ENCODE data around the gene EEFSEC. TPM values are rescaled to one million over a fixed set of nuclear protein-coding genes. Genes with fewer than 3 reads are reported as not detected.

EEFSEC gene
- total RNA-seq, 1 experiment from 2014 or later = 15.4 TPM

GRCh38 chr3:128390867-128391266 is 237.6 kb downstream of the EEFSEC start:
- BruUV-seq (replicated peaks) = no TSS peak
- H3K4me3 ChIP-seq (ENCODE audit: low read depth in 2 of 2, low read length in 2 of 2) = no peak overlapping the region
- CTCF ChIA-PET = no interaction called here
- ATAC-seq (no peak), DNase-seq (ENCODE audit: low read depth, low spot score) (no peak)
- POLR2A ChIA-PET = no interaction called here
- peaks cover 11% of the 10 kb centered on the region for H3K4me1 ChIP-seq (ENCODE audit: control insufficient read depth, insufficient read depth, low read length)
- no peaks in the 10 kb centered on the region for H3K36me3 ChIP-seq (ENCODE audit: control insufficient read depth, insufficient read depth, low read length)
- H3K27me3 ChIP-seq (ENCODE audit: control insufficient read depth, insufficient read depth, low read length) = no peaks in the 10 kb centered on the region
- in situ Hi-C loops (cut with HindIII; ENCODE audit: low pct_unique_long_range_greater_than_20kb, low sequenced_read_pairs) = no loop called here
- H3K9me3 ChIP-seq (ENCODE audit: control insufficient read depth, insufficient read depth, low read depth, low read length) = no peaks in the 10 kb centered on the region
- TF ChIP-seq POLR2AphosphoS5 (IDR thresholded peaks at IDR 0.05; ENCODE audit: low read depth, low read length) = no peak
- intact Hi-C loops (cut with micrococcal nuclease; ENCODE audit: unreplicated experiment) = no loop called here
- H3K27ac ChIP-seq (ENCODE audit: low read length) = no peak overlapping the region; the same call in 1 of the 2 replicates

GRCh38 chr3:128392021-128392420 is 238.7 kb downstream of the EEFSEC start:
- CTCF ChIA-PET = no interaction called here
- H3K4me3 ChIP-seq (ENCODE audit: low read depth in 2 of 2, low read length in 2 of 2) = no peak overlapping the region
- no peaks in the 10 kb centered on the region for H3K9me3 ChIP-seq (ENCODE audit: control insufficient read depth, insufficient read depth, low read depth, low read length)
- peak; percentile 23; the same call in 1 of the 2 replicates for ATAC-seq
- H3K27me3 ChIP-seq (ENCODE audit: control insufficient read depth, insufficient read depth, low read length) = no peaks in the 10 kb centered on the region
- H3K36me3 ChIP-seq (ENCODE audit: control insufficient read depth, insufficient read depth, low read length) = no peaks in the 10 kb centered on the region
- no peak for TF ChIP-seq CTCF (IDR thresholded peaks at IDR 0.05)
- no peak for TF ChIP-seq POLR2AphosphoS5 (IDR thresholded peaks at IDR 0.05; ENCODE audit: low read depth, low read length)
- TF ChIP-seq REST (IDR thresholded peaks at IDR 0.05; ENCODE audit: insufficient read depth in 1 of 2, low read depth in 2 of 2, low read length in 1 of 2) = no peak
- TF ChIP-seq SIN3A (IDR thresholded peaks at IDR 0.05; ENCODE audit: borderline replicate concordance, insufficient read depth, low read depth, low read length) = no peak
- no peak for TF ChIP-seq TCF7L2 (IDR thresholded peaks at IDR 0.05; ENCODE audit: low read depth, low read length)
- no TSS peak for BruUV-seq (replicated peaks)
- intact Hi-C loops (cut with micrococcal nuclease; ENCODE audit: unreplicated experiment) = no loop called here
- in situ Hi-C loops (cut with HindIII; ENCODE audit: low pct_unique_long_range_greater_than_20kb, low sequenced_read_pairs) = no loop called here
- no peak overlapping the region for H3K27ac ChIP-seq (ENCODE audit: low read length)
- H3K4me1 ChIP-seq (ENCODE audit: control insufficient read depth, insufficient read depth, low read length) = peaks cover 6% of the 10 kb centered on the region
- POLR2A ChIA-PET = interaction anchor here (0.7 kb wide), 1 partner anchor 135 kb away, joined by 4 read pairs; no protein-coding TSS in a partner anchor
- no peak for DNase-seq (ENCODE audit: low read depth, low spot score)

- peaks cover 6% of the 10 kb centered on the region for H3K4me1 ChIP-seq (ENCODE audit: control insufficient read depth, insufficient read depth, low read length)
- H3K4me3 ChIP-seq (ENCODE audit: low read depth in 2 of 2, low read length in 2 of 2) = no peak overlapping the region
- no TSS peak for BruUV-seq (replicated peaks)
- no peaks in the 10 kb centered on the region for H3K27me3 ChIP-seq (ENCODE audit: control insufficient read depth, insufficient read depth, low read length)
- TF ChIP-seq TCF7L2 (IDR thresholded peaks at IDR 0.05; ENCODE audit: low read depth, low read length) = no peak
- TF ChIP-seq POLR2AphosphoS5 (IDR thresholded peaks at IDR 0.05; ENCODE audit: low read depth, low read length) = no peak
- no peak for TF ChIP-seq REST (IDR thresholded peaks at IDR 0.05; ENCODE audit: insufficient read depth in 1 of 2, low read depth in 2 of 2, low read length in 1 of 2)
- no peak for TF ChIP-seq CTCF (IDR thresholded peaks at IDR 0.05)
- no peak for TF ChIP-seq SIN3A (IDR thresholded peaks at IDR 0.05; ENCODE audit: borderline replicate concordance, insufficient read depth, low read depth, low read length)
- DNase-seq (ENCODE audit: low read depth, low spot score) = no peak
- no peaks in the 10 kb centered on the region for H3K36me3 ChIP-seq (ENCODE audit: control insufficient read depth, insufficient read depth, low read length)
- in situ Hi-C loops (cut with HindIII; ENCODE audit: low pct_unique_long_range_greater_than_20kb, low sequenced_read_pairs) (no loop called here), intact Hi-C loops (cut with micrococcal nuclease; ENCODE audit: unreplicated experiment) (no loop called here)
- H3K9me3 ChIP-seq (ENCODE audit: control insufficient read depth, insufficient read depth, low read depth, low read length) = no peaks in the 10 kb centered on the region
- 0 out of 2 replicates have a peak overlapping the region, but pooled peaks have one; percentile 7 for H3K27ac ChIP-seq (ENCODE audit: low read length)
- ChIA-PET POLR2A (interaction anchor here (0.7 kb wide), 1 partner anchor 134 kb away, joined by 4 read pairs; no protein-coding TSS in a partner anchor), CTCF (interaction anchor here (0.6 kb wide), 1 partner anchor 11 kb away, joined by 3 read pairs; no protein-coding TSS in a partner anchor)
- no peak for ATAC-seq
Observed at GRCh38 chr3:128392818-128393544, 239.7 kb downstream of the EEFSEC start.

Measured in Panc1 (cell line).